HG03457 (cell line): ENCODE results near the gene APOBEC2.

Source experiments
- ATAC-seq: cut with Tn5 transposase; IDR thresholded peaks from one replicate; pipeline ENCODE4 v1.9.1; 2021; ENCODE audit warnings: moderate number of reproducible peaks; ENCODE audit not compliant: unreplicated experiment

Gene APOBEC2

GRCh38 chr6:41058783-41059181 lies 5.8 kb downstream of the APOBEC2 start:
- no peak for ATAC-seq

GRCh38 chr6:41059556-41059955 lies 6.6 kb downstream of the APOBEC2 start:
- ATAC-seq: no peak

GRCh38 chr6:41061196-41061726 lies 8.3 kb downstream of the APOBEC2 start:
- no peak for ATAC-seq

GRCh38 chr6:41062056-41062455 lies 9.1 kb downstream of the APOBEC2 start:
- no peak for ATAC-seq

GRCh38 chr6:41063884-41064285 lies 10.9 kb downstream of the APOBEC2 start:
- ATAC-seq: no peak

- ATAC-seq: no peak
Observed at GRCh38 chr6:41064841-41065240, 11.8 kb downstream of the APOBEC2 start.

- ATAC-seq: no peak
Observed at GRCh38 chr6:41065550-41066026, 12.6 kb downstream of the APOBEC2 start.

GRCh38 chr6:41066867-41067304 lies 13.9 kb downstream of the APOBEC2 start:
- ATAC-seq: no peak

GRCh38 chr6:41071501-41071922 lies 18.5 kb downstream of the APOBEC2 start:
- ATAC-seq: peak; percentile 27

- ATAC-seq: peak; percentile 58
Observed at GRCh38 chr6:41071923-41072835, 19.2 kb downstream of the APOBEC2 start, which contains the start of gene OARD1. Gene OARD1 (minus strand): TSS chr6:41072356. CDS start chr6:41071634, 722 bp downstream.

- peak; percentile 41 for ATAC-seq
Observed at GRCh38 chr6:41072836-41073202, 19.8 kb downstream of the APOBEC2 start, which contains the start of gene NFYA. Gene NFYA (plus strand): TSS chr6:41072974. CDS start chr6:41079090, 6,116 bp downstream.

GRCh38 chr6:41073203-41073967 lies 20.4 kb downstream of the APOBEC2 start:
- peak; percentile 27 for ATAC-seq

- no peak for ATAC-seq
Observed at GRCh38 chr6:41073968-41074691, 21.1 kb downstream of the APOBEC2 start.

- ATAC-seq: no peak
Observed at GRCh38 chr6:41074692-41075436, 21.9 kb downstream of the APOBEC2 start.

GRCh38 chr6:41075651-41076626 lies 22.9 kb downstream of the APOBEC2 start:
- no peak for ATAC-seq

GRCh38 chr6:41077536-41077935 lies 24.5 kb downstream of the APOBEC2 start:
- ATAC-seq: no peak

GRCh38 chr6:41078101-41078500 lies 25.1 kb downstream of the APOBEC2 start:
- no peak for ATAC-seq

- ATAC-seq: no peak
Observed at GRCh38 chr6:41079080-41079479, 26.1 kb downstream of the APOBEC2 start.

GRCh38 chr6:41080621-41081020 lies 27.6 kb downstream of the APOBEC2 start:
- no peak for ATAC-seq
